ENCODE measurements around the gene IKZF3.
"Not testable (repeated sequence)": the region's sequence is repeated elsewhere in the genome, so short reads cannot be mapped to it uniquely, and the experiment has no call there.

The IKZF3 gene

GRCh38 chr17:39863244-39863917 lies 731 bp downstream of the IKZF3 start:
- in situ Hi-C loops (cut with HindIII; ENCODE audit: low sequenced_read_pairs): no loop called here

- in situ Hi-C loops (cut with HindIII; ENCODE audit: low sequenced_read_pairs): no loop called here
These were observed 2.9 kb downstream of the IKZF3 start for GRCh38 chr17:39861235-39861634.

DNA sequence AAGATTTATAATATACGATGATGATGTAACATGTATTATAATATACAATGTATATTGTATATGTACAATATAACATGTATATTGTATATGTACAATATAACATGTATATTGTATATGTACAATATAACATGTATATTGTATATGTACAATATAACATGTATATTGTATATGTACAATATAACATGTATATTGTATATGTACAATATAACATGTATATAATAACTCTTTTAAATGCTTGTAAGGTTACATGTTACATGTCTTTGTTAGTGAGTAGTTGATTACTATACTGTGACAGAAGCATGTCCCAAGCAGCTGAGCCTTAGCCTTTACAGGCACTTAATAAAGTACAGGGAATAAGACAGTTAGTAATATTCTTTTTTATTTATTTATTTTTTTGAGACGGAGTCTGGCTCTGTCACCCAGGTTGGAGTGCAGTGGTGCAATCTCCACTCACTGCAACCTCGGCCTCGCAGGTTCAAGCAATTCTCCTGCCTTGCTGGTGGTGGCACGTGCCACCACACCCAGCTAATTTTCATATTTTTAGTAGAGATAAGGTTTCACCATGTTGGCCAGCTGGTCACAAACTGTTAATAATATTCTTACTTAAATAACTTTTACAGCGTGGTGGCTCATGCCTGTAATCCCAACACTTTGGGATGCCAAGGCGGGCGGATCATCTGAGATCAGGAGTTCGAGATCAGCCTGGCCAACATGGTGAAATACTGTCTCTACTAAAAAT lies 8.0 kb downstream of the IKZF3 start:
- in situ Hi-C loops (cut with HindIII; ENCODE audit: low sequenced_read_pairs): not testable (repeated sequence)

DNA sequence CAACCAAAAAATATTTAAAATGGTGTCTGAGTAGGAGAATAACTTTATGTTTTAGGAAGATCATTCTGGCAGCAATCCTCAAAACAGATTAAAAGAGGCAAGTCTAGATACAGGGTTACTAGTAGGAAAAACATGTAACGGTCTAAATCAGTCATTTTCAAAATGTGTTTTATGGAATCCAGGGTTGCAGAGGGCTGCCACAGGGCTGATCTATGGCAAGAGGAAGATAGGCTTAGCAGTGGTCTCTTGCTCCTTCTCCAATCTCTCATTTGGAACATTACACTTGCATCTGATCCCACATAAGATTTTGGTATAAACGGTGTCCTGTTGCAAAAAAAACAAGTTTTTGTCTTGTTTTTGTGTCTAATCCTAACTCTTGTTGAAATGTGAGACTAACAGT lies 9.2 kb downstream of the IKZF3 start:
- in situ Hi-C loops (cut with HindIII; ENCODE audit: low sequenced_read_pairs): no loop called here

GRCh38 chr17:39852239-39852638 lies 11.9 kb downstream of the IKZF3 start:
- in situ Hi-C loops (cut with HindIII; ENCODE audit: low sequenced_read_pairs): no loop called here

DNA sequence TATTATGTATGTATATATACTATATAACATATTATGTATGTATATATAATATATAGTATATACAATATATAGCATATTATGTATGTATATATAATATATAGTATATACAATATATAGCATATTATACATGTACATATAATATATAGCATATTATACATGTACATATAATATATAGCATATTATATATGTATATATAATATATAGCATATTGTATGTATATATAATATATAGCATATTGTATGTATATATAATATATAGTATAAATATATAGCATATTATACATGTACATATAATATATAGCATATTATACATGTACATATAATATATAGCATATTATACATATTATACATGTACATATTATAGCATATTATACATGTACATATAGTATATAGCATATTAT lies 13.9 kb downstream of the IKZF3 start:
- in situ Hi-C loops (cut with HindIII; ENCODE audit: low sequenced_read_pairs): not testable (repeated sequence)

GRCh38 chr17:39848600-39848999 lies 15.5 kb downstream of the IKZF3 start:
- in situ Hi-C loops (cut with HindIII; ENCODE audit: low sequenced_read_pairs): no loop called here

DNA sequence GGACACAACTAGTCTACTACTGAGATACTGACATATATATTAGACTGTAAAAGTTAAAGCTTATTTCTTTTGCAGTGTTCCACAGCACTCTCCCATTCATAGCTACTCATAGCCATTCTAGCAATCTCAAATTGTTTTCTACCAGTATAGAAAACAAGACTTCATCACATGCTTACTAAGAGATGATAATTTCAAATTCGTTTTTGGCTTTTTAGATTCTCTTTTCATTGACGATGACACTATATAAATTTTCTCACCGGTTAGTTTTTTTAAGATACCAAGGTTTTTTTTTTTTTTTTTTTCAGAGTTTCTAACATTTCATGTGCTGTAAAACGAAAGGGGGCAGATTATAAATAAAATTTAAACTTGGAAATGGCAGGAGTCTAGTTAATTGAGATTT lies 17.9 kb downstream of the IKZF3 start:
- in situ Hi-C loops (cut with HindIII; ENCODE audit: low sequenced_read_pairs): no loop called here

GRCh38 chr17:39845052-39845846 lies 18.9 kb downstream of the IKZF3 start:
- in situ Hi-C loops (cut with HindIII; ENCODE audit: low sequenced_read_pairs): no loop called here

- in situ Hi-C loops (cut with HindIII; ENCODE audit: low sequenced_read_pairs): no loop called here
These were observed 22.9 kb downstream of the IKZF3 start for GRCh38 chr17:39841134-39841683.

GRCh38 chr17:39838784-39839183 lies 25.3 kb downstream of the IKZF3 start:
- in situ Hi-C loops (cut with HindIII; ENCODE audit: low sequenced_read_pairs): no loop called here

DNA sequence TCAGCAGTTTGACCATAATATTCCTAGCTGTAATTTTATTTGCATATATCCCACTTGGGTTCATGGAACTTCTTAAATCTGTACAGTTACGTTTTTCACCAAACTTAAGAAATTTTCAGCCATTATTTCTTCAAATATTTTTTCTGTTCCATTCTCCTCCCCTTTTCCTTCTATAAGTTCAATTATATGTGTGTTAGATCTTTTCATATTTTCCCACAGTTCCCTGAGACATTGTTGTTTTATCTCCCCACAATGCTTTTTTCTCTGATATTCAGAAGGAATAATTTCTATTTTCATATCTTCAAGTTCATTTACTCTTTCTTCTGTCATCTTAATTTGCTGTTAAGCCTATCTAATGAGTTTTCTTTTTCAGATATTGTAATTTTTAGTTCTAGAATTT lies 26.1 kb downstream of the IKZF3 start:
- in situ Hi-C loops (cut with HindIII; ENCODE audit: low sequenced_read_pairs): no loop called here

DNA sequence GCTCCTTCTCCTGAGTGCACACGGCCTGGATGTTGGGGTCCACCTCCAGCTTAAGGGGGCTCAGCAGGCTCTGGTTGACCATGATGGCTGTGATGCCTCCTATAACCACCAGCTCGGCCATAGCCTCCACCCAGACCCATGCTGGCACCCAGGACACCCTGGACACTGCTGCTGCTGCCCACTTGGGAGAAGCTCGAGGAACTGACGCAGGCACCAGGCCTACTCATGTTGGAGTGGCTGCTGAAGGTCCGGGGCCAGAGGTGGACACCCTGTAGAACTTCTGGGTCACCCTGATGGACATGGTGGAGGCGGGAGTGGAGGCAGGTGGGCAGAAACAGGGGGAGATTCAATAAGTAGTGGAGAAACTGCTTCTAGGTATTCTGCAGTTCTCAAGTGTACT lies 28.0 kb downstream of the IKZF3 start:
- in situ Hi-C loops (cut with HindIII; ENCODE audit: low sequenced_read_pairs): no loop called here

- in situ Hi-C loops (cut with HindIII; ENCODE audit: low sequenced_read_pairs): no loop called here
These were observed 28.9 kb downstream of the IKZF3 start for GRCh38 chr17:39835038-39835786.

DNA sequence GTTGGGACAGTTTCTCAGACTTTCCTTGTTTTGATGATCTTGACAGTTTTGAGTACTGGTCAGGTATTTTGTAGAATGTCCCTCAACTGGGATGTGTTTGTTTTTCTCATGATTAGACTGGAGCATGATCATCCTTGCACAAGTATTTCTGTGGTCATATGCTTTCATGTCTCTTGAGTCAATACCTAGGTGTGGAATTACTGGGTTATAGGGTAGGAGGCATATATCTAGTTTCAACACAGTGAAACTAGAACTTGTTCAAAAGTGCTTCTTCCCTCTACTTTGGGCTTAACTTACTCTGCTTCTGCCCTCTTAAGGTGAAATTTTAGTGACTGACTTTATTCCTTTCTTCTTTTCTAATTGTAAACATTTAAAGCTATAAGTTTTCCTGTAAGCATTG lies 30.1 kb downstream of the IKZF3 start:
- in situ Hi-C loops (cut with HindIII; ENCODE audit: low sequenced_read_pairs): loop anchor here (5.0 kb wide), 2 partner anchors 42 to 53 kb away; no protein-coding TSS in a partner anchor

- in situ Hi-C loops (cut with HindIII; ENCODE audit: low sequenced_read_pairs): loop anchor here (5.0 kb wide), 2 partner anchors 39 to 56 kb away; no protein-coding TSS in a partner anchor
These were observed 32.5 kb downstream of the IKZF3 start for GRCh38 chr17:39831588-39831987.

GRCh38 chr17:39828443-39828842 lies 35.7 kb downstream of the IKZF3 start:
- in situ Hi-C loops (cut with HindIII; ENCODE audit: low sequenced_read_pairs): no loop called here

GRCh38 chr17:39826334-39826733 lies 37.8 kb downstream of the IKZF3 start:
- in situ Hi-C loops (cut with HindIII; ENCODE audit: low sequenced_read_pairs): no loop called here

GRCh38 chr17:39823407-39824054 lies 40.6 kb downstream of the IKZF3 start:
- in situ Hi-C loops (cut with HindIII; ENCODE audit: low sequenced_read_pairs): no loop called here

- in situ Hi-C loops (cut with HindIII; ENCODE audit: low sequenced_read_pairs): no loop called here
These were observed 42.1 kb downstream of the IKZF3 start for GRCh38 chr17:39822051-39822451.
